Stimulated activated naive CD8-positive, alpha-beta T cell treated with anti-CD3 and anti-CD28 coated beads, Interleukin-15, Interleukin-2, amounts not matched to agents 100 ng/mL and 50 ng/mL, for 24 hours (primary cell): ENCODE results near the gene RAB35.
A peak's percentile ranks its signal among the peaks of the same experiment; 100 is the strongest.

Experiments used
- H3K27ac Mint-ChIP-seq: one replicate; pipeline ENCODE4 v1.8.0; 2021; ENCODE audit warnings: mild to moderate bottlenecking, mixed read lengths
- H3K27me3 Mint-ChIP-seq: one replicate; pipeline ENCODE4 v1.8.0; 2021; ENCODE audit warnings: mixed read lengths
- H3K36me3 Mint-ChIP-seq: one replicate; pipeline ENCODE4 v1.8.0; 2021; ENCODE audit warnings: low read depth, mixed read lengths
- H3K4me1 Mint-ChIP-seq: one replicate; pipeline ENCODE4 v1.8.0; 2021; ENCODE audit warnings: low read depth, mixed read lengths
- H3K4me3 Mint-ChIP-seq: one replicate; pipeline ENCODE4 v1.8.0; 2021; ENCODE audit warnings: mild to moderate bottlenecking, mixed read lengths
- H3K9me3 Mint-ChIP-seq: one replicate; pipeline ENCODE4 v1.8.0; 2021; ENCODE audit warnings: mixed read lengths

RAB35 gene

DNA sequence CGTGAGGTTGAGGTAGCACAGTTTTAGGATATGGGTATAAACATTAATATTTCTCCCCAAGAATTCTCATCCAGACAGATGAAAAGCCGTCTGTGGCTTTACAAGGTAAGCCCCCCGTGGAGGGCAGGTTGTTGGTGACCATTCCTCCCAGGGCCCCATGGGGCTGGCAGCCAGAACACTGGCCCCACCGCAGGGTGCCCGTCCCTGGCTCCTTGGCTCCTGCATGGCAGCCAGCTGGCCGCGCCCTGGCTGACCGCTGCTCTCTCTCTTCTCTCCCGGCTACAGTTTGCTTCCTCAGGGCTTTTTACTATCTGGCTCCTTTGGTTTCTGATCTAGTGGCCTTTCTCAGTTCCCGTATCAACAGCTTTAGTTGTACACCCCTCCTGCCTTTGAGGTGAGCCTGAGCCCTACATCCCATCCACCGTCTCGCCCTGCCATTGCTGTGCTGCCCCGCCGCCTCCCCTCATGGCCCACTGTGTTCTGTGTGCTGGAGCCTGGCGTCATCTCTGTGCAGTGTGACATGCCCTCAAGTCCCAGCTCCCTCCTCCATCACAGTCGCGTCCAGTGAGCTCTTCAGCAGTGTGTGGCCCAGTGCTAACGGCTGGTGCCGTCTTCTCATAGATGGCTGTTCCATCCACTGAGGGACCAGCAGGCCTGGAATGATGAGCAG, 25.8 kb downstream of the RAB35 start:
- Mint-ChIP-seq H3K4me3 (no peak overlapping the region), H3K27me3 (no peaks in the 10 kb centered on the region), H3K9me3 (no peaks in the 10 kb centered on the region), H3K27ac (peak overlapping the region; percentile 21), H3K4me1 (peaks cover 25% of the 10 kb centered on the region), H3K36me3 (peaks cover 35% of the 10 kb centered on the region)

GRCh38 chr12:120090206-120090605, 26.3 kb downstream of the RAB35 start:
- H3K9me3 Mint-ChIP-seq = no peaks in the 10 kb centered on the region
- peaks cover 31% of the 10 kb centered on the region for H3K4me1 Mint-ChIP-seq
- no peaks in the 10 kb centered on the region for H3K27me3 Mint-ChIP-seq
- H3K36me3 Mint-ChIP-seq = peaks cover 41% of the 10 kb centered on the region
- H3K4me3 Mint-ChIP-seq = no peak overlapping the region
- no peak overlapping the region for H3K27ac Mint-ChIP-seq

GRCh38 chr12:120089796-120090195, 26.8 kb downstream of the RAB35 start:
- peaks cover 45% of the 10 kb centered on the region for H3K36me3 Mint-ChIP-seq
- H3K27ac Mint-ChIP-seq = peak overlapping the region; percentile 29
- H3K4me1 Mint-ChIP-seq = peaks cover 35% of the 10 kb centered on the region
- H3K27me3 Mint-ChIP-seq = no peaks in the 10 kb centered on the region
- H3K4me3 Mint-ChIP-seq = no peak overlapping the region
- H3K9me3 Mint-ChIP-seq = no peaks in the 10 kb centered on the region

GRCh38 chr12:120089105-120089504, 27.4 kb downstream of the RAB35 start:
- Mint-ChIP-seq H3K27me3 (no peaks in the 10 kb centered on the region), H3K27ac (peak overlapping the region; percentile 29), H3K36me3 (peaks cover 52% of the 10 kb centered on the region), H3K4me1 (peaks cover 42% of the 10 kb centered on the region), H3K4me3 (no peak overlapping the region), H3K9me3 (no peaks in the 10 kb centered on the region)

DNA sequence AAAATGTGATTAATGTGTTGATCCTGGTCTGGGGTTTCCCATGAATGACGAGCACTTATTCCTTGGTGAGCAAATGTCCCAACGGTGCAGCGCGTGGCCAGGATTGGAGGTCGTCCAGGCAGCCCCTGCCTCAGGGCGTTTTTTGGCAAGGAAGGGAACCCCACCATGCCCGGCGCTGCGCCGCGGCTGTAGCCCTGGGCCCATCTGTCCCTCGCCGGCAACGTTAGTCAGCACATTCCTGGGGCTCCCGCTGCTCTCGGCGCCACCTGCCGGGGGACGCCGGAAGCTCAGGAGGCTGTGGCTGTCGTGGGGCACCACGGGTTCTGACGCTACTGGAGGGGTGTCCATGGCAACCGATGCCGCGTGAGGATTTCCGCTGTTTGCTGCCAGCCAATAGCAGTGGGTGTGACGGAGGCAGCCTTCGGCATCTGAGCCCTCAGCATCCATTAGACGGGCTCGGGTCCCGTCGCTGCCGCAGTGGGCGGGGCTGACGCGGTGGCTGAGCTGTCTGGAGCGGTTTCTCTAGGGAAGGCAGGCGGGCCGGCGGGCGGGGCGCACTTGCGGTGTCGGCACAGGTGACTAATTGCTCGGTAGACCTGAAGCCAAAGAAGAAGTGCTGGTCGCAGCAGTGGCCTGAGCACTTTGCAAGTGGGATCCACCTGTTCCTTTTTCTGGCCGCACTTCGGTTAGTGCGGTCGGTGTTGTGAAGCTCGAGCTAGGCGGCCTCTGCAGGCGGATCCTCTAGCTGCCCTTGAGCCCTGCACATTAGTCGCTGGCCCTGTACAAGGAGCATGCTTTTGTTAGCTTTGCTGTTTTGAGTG, 29.5 kb downstream of the RAB35 start:
- Mint-ChIP-seq H3K4me3 (peak overlapping the region; percentile 71), H3K27ac (peak overlapping the region; percentile 87), H3K9me3 (no peaks in the 10 kb centered on the region), H3K36me3 (peaks cover 59% of the 10 kb centered on the region), H3K4me1 (peaks cover 44% of the 10 kb centered on the region), H3K27me3 (no peaks in the 10 kb centered on the region)

DNA sequence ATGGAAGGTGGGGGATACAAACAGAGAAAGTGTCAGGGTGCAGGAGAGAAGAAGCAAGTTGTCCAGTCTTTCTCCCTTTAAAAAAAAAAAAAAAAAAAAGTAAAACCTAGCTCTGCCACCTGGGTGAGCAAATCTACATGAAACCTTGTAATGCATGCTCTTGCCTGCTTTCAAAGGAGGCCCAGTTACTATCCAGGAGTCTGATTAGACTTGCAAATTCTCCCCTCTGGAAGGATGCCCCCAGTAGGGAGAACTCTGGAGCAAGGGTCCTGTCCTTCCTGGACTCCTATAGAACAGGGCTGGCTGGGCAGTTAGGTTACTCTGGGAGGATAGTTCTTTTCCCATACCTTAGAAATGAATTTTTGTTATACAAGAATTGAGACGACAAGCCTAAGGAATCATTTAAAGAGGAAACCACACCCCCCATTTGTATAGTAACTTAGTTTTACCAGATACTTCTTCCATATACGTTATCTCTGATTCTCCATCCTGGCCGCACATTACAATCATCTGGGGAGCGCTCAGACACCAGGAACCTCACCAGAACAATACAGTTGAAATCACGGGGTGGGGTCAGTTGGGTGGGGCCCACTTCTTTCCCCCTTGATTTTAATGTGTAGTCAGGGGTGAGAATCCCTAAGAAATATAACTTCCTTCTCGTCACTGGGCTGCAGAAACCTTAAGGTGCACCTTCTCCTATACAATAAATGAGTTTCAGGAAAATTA, 30.5 kb downstream of the RAB35 start:
- Mint-ChIP-seq H3K27me3 (no peaks in the 10 kb centered on the region), H3K9me3 (no peaks in the 10 kb centered on the region), H3K36me3 (peaks cover 56% of the 10 kb centered on the region), H3K27ac (peak overlapping the region; percentile 87), H3K4me3 (peak overlapping the region; percentile 71), H3K4me1 (peaks cover 44% of the 10 kb centered on the region)

DNA sequence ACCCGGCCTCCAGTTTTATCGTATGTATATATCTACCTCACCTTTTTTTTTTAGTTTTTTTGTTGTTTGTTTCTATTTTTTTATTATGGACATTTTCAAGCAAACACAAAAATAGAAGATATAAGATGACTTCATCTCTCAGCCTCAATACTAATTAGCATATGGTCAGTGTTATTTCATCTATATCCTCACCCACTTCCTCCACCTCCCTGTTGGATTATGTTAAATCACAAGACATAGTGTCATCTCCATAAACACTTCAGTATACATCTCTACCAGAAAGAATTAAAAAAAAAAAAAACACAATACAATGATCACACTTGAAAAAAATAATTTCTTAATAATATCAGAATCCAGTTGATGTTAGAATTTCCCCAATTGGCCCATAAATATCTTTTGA, 34.9 kb downstream of the RAB35 start:
- Mint-ChIP-seq H3K36me3 (peaks cover 62% of the 10 kb centered on the region), H3K9me3 (no peaks in the 10 kb centered on the region), H3K4me3 (no peak overlapping the region), H3K27ac (no peak overlapping the region), H3K4me1 (peaks cover 38% of the 10 kb centered on the region), H3K27me3 (no peaks in the 10 kb centered on the region)

- Mint-ChIP-seq H3K27me3 (no peaks in the 10 kb centered on the region), H3K36me3 (peaks cover 61% of the 10 kb centered on the region), H3K4me3 (no peak overlapping the region), H3K27ac (peak overlapping the region; percentile 63), H3K4me1 (peaks cover 23% of the 10 kb centered on the region), H3K9me3 (no peaks in the 10 kb centered on the region)
Measured at GRCh38 chr12:120079411-120080400, 36.8 kb downstream of the RAB35 start.

- Mint-ChIP-seq H3K27ac (peak overlapping the region; percentile 48), H3K4me1 (peaks cover 24% of the 10 kb centered on the region), H3K4me3 (no peak overlapping the region), H3K36me3 (peaks cover 61% of the 10 kb centered on the region), H3K27me3 (no peaks in the 10 kb centered on the region), H3K9me3 (no peaks in the 10 kb centered on the region)
Measured at GRCh38 chr12:120078868-120079267, 37.7 kb downstream of the RAB35 start.

- H3K27me3 Mint-ChIP-seq = no peaks in the 10 kb centered on the region
- no peak overlapping the region for H3K4me3 Mint-ChIP-seq
- no peak overlapping the region for H3K27ac Mint-ChIP-seq
- H3K4me1 Mint-ChIP-seq = peaks cover 24% of the 10 kb centered on the region
- H3K36me3 Mint-ChIP-seq = peaks cover 68% of the 10 kb centered on the region
- no peaks in the 10 kb centered on the region for H3K9me3 Mint-ChIP-seq
Measured at GRCh38 chr12:120077260-120077659, 39.3 kb downstream of the RAB35 start.

DNA sequence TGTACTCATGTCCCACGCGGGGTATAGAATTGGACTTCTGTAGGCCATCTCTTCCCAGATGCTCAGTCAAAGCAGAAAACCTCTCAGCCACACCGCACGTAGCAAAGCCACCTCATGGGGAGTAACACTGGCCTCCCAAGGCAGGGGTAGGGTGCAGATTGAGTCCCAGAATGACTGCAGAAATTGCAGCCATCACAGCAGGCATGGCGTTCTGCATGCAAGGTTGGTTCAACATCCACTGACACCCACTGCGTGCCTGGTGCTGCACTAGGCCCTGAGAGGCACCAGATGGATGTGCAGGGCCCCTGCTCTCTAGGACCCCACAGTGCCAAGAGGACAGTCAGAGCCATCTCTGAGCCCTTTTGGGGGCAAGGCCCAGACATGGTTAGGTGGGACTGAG, 39.9 kb downstream of the RAB35 start:
- H3K27ac Mint-ChIP-seq = no peak overlapping the region
- H3K4me1 Mint-ChIP-seq = peaks cover 24% of the 10 kb centered on the region
- H3K27me3 Mint-ChIP-seq = no peaks in the 10 kb centered on the region
- peaks cover 68% of the 10 kb centered on the region for H3K36me3 Mint-ChIP-seq
- no peak overlapping the region for H3K4me3 Mint-ChIP-seq
- H3K9me3 Mint-ChIP-seq = no peaks in the 10 kb centered on the region

DNA sequence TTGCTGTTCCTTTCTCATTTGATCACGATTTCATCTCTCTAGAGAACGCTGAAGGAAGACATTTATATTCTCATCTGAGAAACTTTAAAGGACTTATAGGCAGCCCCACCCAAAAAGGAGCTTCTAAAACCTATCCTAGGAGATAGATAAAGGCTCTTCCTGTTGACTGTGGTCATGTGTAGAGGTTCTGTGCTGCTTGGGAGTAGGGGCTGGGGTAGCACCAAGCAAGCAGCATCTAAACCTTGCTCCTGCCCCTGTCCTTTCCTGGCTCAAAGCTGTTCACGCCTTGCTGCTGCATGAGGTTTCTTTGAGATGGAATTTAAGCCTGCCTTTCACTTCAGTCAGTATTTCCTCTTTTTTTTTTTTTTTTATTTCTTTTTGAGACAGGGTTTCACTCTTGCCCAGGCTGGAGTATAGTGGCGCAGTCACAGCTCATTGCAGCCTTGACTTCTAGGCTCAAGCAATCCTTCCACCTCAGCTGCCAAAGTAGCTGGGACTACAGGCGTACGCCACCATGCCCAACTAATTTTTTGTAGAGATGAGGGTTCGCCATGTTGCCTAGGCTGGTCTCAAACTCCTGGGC, 41.4 kb downstream of the RAB35 start:
- Mint-ChIP-seq H3K27me3 (no peaks in the 10 kb centered on the region), H3K9me3 (no peaks in the 10 kb centered on the region), H3K36me3 (peaks cover 75% of the 10 kb centered on the region), H3K27ac (no peak overlapping the region), H3K4me1 (peaks cover 24% of the 10 kb centered on the region), H3K4me3 (no peak overlapping the region)

- Mint-ChIP-seq H3K27me3 (no peaks in the 10 kb centered on the region), H3K4me1 (peaks cover 13% of the 10 kb centered on the region), H3K4me3 (no peak overlapping the region), H3K9me3 (no peaks in the 10 kb centered on the region), H3K27ac (no peak overlapping the region), H3K36me3 (peaks cover 76% of the 10 kb centered on the region)
Measured at GRCh38 chr12:120072472-120073249, 43.9 kb downstream of the RAB35 start.
